Mesothelial cell of epicardium (in vitro differentiated cells): ENCODE results near the gene SUCLG2. TPM values are rescaled to one million over a fixed set of nuclear protein-coding genes. Genes with fewer than 3 reads are reported as not detected.
A peak's percentile ranks its signal among the peaks of the same experiment; 100 is the strongest.

Experiments used
- DNase-seq, 2 experiments: peaks; one replicate each; pipeline ENCODE4 v3.0.0; 2021; ENCODE audit warnings: low spot score in 2 of 2; ENCODE audit not compliant: unreplicated experiment in 2 of 2
- H3K27ac Mint-ChIP-seq: 2 replicates; pipeline ENCODE4 v1.8.0; 2021; ENCODE audit warnings: mixed read lengths
- H3K27me3 Mint-ChIP-seq: 2 replicates; pipeline ENCODE4 v1.8.0; 2021; ENCODE audit warnings: low read depth, mixed read lengths
- H3K36me3 Mint-ChIP-seq: 2 replicates; pipeline ENCODE4 v1.8.0; 2021; ENCODE audit warnings: mixed read lengths
- H3K4me1 Mint-ChIP-seq: 2 replicates; pipeline ENCODE4 v1.8.0; 2021; ENCODE audit warnings: mixed read lengths
- H3K4me3 Mint-ChIP-seq: 2 replicates; pipeline ENCODE4 v1.8.0; 2021; ENCODE audit warnings: mild to moderate bottlenecking, moderate library complexity, mixed read lengths
- H3K9me3 Mint-ChIP-seq: 2 replicates; pipeline ENCODE4 v1.8.0; 2021; ENCODE audit warnings: mixed read lengths
- total RNA-seq: library from RNA; stranded (reverse); gene quantifications from 3 replicates; pipeline ENCODE4 v1.2.1, GENCODE V29; 2021
- TF ChIP-seq, protein P1 (sequence below): fragments of 200-600 bp; sonication (generic); IDR thresholded peaks from one replicate; pipeline ENCODE4 v1.5.0; 2021; ENCODE audit warnings: antibody characterized with exemption; ENCODE audit not compliant: unreplicated experiment

Gene SUCLG2
- total RNA-seq, 1 donor from 2014 or later: 35.0 TPM

DNA sequence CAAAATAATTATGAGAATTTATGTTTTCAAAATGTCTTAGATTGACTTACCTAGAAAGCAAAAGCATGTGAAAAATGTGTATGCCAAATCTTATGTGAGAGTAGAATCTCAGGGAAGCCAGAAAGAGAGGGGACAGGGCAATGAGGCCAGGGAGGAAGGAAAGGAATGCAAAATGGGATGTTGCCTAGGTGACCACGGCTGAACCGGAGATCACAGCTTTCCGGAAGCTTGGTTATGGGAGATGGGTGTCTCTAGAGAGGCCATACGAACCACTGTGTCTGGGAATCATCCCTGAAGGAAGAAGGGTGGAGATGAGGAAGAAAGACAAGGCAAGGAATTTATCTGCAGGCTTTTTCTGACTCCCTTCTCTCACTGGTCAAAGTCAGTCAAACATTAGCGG is 76.0 kb downstream of the SUCLG2 start:
- peaks cover 7% of the 10 kb centered on the region for H3K36me3 Mint-ChIP-seq
- no peaks in the 10 kb centered on the region for H3K27me3 Mint-ChIP-seq
- H3K4me3 Mint-ChIP-seq: no peak overlapping the region
- TF ChIP-seq, protein P1, sequence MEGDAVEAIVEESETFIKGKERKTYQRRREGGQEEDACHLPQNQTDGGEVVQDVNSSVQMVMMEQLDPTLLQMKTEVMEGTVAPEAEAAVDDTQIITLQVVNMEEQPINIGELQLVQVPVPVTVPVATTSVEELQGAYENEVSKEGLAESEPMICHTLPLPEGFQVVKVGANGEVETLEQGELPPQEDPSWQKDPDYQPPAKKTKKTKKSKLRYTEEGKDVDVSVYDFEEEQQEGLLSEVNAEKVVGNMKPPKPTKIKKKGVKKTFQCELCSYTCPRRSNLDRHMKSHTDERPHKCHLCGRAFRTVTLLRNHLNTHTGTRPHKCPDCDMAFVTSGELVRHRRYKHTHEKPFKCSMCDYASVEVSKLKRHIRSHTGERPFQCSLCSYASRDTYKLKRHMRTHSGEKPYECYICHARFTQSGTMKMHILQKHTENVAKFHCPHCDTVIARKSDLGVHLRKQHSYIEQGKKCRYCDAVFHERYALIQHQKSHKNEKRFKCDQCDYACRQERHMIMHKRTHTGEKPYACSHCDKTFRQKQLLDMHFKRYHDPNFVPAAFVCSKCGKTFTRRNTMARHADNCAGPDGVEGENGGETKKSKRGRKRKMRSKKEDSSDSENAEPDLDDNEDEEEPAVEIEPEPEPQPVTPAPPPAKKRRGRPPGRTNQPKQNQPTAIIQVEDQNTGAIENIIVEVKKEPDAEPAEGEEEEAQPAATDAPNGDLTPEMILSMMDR: no peak
- H3K9me3 Mint-ChIP-seq: peaks cover 12% of the 10 kb centered on the region
- peak in 1 of 2 experiments; percentile 39 for DNase-seq
- H3K27ac Mint-ChIP-seq: peak overlapping the region; percentile 2
- peaks cover 11% of the 10 kb centered on the region for H3K4me1 Mint-ChIP-seq

DNA sequence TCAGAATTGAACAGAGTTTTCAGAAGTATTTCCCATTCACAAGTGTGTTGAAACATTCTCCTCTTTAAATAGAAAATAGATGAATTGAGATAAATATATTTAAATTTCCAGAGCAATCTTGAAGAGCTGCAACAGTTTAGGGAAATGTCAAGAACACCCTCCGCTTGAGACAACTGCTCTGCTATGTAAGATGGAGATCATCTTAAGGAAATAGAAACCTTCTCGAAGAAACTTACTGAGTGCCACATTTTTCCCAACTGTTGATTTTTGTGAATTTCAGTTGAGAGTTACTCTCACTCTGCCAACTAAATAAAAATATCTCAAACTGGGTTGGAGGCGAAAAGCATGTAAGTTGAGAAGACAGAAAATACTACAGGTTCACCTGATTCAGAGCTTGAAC is 78.0 kb downstream of the SUCLG2 start:
- Mint-ChIP-seq H3K4me1 (peaks cover 11% of the 10 kb centered on the region), H3K4me3 (no peak overlapping the region), H3K9me3 (peaks cover 8% of the 10 kb centered on the region), H3K27me3 (no peaks in the 10 kb centered on the region), H3K36me3 (peaks cover 13% of the 10 kb centered on the region), H3K27ac (no peak overlapping the region)
- DNase-seq: no peak
- TF ChIP-seq, protein P1: no peak

DNA sequence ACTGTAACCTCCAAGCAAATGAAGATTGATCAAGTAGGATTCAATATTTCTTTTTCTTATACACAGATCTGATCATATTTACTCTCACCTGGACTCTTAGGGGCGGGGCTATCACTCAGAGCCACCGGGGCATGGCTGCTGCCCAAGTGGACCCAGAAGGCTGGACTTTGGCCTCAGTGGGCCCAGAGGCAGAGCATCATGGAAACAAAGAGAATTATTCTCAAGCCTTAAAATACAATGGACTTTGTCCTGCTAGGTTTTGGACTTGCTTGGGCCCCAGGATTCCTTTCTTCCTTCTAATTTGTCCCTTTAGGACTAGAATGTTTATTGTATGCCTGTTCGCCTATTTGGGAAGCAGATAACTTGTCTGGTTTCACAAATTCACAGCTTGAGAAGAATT is 85.1 kb downstream of the SUCLG2 start:
- Mint-ChIP-seq H3K4me1 (no peaks in the 10 kb centered on the region), H3K9me3 (peaks cover 18% of the 10 kb centered on the region), H3K4me3 (no peak overlapping the region), H3K27ac (no peak overlapping the region), H3K36me3 (peaks cover 24% of the 10 kb centered on the region), H3K27me3 (no peaks in the 10 kb centered on the region)
- no peak for DNase-seq
- TF ChIP-seq, protein P1: no peak

DNA sequence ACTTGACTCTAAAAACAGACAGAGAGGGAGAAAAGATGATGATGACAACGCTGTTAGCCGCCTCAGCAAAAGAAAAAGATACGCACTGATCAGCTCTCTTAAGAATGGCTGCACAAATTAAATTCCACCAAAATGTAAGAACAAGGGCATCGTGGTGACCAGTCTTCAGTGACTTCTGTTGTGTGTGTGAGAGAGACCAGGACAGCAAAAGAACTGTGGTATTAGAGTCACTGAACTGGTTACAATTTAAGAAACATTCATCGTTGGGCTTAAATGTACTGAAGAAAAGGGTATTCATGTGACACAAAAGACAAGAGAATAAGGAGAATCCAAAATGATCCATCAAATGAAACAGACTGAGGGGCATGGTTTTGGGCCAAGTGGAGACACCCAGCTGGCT is 86.5 kb downstream of the SUCLG2 start:
- peaks cover 20% of the 10 kb centered on the region for H3K36me3 Mint-ChIP-seq
- no peaks in the 10 kb centered on the region for H3K27me3 Mint-ChIP-seq
- no peak overlapping the region for H3K4me3 Mint-ChIP-seq
- no peaks in the 10 kb centered on the region for H3K4me1 Mint-ChIP-seq
- TF ChIP-seq, protein P1: no peak
- H3K9me3 Mint-ChIP-seq: peaks cover 14% of the 10 kb centered on the region
- H3K27ac Mint-ChIP-seq: no peak overlapping the region
- DNase-seq: no peak

- Mint-ChIP-seq H3K27ac (no peak overlapping the region), H3K27me3 (no peaks in the 10 kb centered on the region), H3K9me3 (no peaks in the 10 kb centered on the region), H3K4me1 (peaks cover 12% of the 10 kb centered on the region), H3K36me3 (peaks cover 2% of the 10 kb centered on the region), H3K4me3 (no peak overlapping the region)
- DNase-seq: no peak
- TF ChIP-seq, protein P1: no peak
These were observed 89.4 kb downstream of the SUCLG2 start for GRCh38 chr3:67564973-67565372.

DNA sequence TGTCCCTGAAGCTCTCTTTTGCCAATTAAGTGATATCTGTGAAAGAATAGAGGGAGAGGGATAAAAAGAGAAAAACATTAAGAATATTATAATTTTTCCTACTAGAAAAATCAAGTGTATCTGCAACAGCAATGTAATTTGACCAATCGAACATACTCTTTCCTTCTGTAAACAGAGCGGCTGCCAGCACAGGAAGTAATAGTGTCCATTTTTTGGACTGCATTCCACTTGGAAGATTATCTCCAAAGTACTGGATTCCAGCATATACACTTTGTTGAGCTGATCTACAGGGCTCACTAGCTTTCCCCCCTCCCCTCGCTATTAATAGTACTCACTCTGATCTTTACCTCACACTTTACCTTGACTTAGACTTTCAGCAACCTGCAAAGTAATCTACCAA is 90.4 kb downstream of the SUCLG2 start:
- TF ChIP-seq, protein P1: no peak
- DNase-seq: no peak
- Mint-ChIP-seq H3K27me3 (no peaks in the 10 kb centered on the region), H3K9me3 (no peaks in the 10 kb centered on the region), H3K36me3 (peaks cover 6% of the 10 kb centered on the region), H3K4me3 (no peak overlapping the region), H3K4me1 (peaks cover 12% of the 10 kb centered on the region), H3K27ac (no peak overlapping the region)
